HG03575 (cell line): ENCODE measurements around the gene SNRPD3.
"Not testable (repeated sequence)": the region's sequence is repeated elsewhere in the genome, so short reads cannot be mapped to it uniquely, and the experiment has no call there.

Source experiments
- ATAC-seq: cut with Tn5 transposase; IDR thresholded peaks from one replicate; pipeline ENCODE4 v1.9.1; 2021; ENCODE audit not compliant: unreplicated experiment, insufficient number of reproducible peaks, low FRiP score; ENCODE audit errors: extremely low read depth

Gene SNRPD3

DNA sequence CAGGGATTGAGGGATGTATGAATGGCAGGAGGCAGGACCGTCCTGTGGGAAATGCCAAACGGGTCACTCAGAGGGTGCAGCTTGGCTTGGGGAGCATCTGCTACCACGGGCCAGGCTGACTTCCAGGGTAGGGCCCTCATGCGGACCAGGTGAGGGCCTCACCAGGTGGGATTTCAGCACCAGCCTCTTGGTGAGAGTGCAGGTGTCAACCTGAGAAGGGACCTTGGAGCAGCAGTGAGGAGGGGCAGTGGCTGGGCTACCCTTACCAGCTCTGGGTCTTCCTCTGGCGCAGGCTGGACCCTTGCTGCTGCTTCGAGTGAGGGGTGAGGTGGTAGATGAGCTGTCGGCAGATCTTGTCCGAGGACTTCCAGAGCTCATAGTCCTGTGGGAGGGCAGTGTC, 32.1 kb downstream of the SNRPD3 start:
- no peak for ATAC-seq

DNA sequence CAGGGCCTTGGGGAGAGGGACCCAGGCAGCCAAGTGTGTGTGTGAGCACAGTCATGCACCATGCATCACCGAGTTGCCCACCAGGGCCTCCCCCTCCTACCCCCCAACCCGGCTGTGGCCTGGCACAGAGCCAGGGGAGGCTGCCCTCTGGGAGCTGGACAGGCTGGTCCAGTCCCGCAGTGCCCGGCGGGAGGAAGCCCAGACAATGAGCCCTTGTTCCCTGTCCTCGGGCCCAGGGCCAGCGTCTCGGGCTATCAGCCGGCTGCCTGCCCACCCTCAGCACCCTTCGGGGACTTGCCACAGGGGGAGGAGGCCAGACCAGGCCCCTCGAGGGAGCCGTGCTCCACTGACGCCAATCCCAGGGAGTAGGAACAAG, 32.6 kb downstream of the SNRPD3 start:
- no peak for ATAC-seq

DNA sequence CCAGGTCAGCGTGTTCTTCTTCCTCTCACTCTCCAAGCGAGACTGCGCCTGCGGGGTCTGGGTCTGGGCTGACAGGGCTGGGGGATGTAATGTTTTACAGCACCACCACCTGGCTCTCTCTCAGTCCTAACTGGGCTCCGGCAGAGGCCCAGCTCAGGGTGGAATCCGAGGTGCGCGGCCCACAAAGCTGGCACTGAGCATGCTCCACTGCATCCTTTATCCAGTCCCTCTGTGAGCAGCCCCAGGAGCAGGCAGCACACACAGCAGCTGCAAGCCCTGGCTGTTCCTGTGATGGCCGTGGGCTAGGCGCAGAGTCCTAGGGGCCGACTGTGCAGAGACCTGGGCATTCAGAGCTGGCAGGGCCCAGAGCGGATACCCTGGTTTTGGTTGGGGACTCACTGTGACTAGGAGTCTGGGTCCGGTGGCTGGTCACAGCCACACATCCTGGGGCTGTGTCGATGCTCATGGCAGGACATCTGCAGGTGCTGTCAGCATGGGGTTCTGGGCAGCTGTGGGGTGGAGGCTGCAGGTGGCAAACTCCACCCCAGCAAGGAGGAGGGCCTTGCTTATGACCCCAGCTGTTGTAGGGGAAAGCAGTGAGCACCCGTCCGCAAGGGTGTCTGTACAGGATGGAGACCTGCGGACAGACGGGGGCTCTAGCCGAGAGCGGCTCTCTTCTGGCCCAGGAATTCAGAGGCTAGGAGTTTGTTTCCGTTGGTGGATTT, 33.1 kb downstream of the SNRPD3 start:
- no peak for ATAC-seq

DNA sequence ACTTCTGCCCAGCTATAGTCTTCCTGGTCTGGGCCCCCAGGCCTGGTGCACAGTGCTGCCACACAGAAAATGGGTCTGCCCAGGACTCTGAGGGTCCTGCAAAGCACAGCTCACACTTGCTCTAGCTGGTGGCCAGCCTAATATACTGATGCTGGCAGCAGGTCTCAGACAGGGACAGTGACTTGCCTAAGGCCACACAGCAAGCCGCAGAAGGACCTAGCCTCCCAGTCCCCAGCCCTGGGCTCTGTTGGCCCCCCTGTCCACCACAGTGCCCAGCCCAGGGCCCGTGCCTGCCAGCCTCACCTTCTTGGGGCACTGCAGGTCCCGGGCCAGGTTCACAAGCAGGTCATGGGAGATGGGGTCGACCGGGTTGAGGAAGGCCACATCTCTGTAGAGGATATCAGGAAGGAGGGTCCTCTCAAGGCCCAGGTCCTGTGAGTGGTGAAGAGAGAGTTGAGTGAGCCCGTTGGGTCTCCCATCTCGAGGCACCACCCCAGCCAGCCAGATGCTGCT, 33.8 kb downstream of the SNRPD3 start:
- ATAC-seq: no peak

DNA sequence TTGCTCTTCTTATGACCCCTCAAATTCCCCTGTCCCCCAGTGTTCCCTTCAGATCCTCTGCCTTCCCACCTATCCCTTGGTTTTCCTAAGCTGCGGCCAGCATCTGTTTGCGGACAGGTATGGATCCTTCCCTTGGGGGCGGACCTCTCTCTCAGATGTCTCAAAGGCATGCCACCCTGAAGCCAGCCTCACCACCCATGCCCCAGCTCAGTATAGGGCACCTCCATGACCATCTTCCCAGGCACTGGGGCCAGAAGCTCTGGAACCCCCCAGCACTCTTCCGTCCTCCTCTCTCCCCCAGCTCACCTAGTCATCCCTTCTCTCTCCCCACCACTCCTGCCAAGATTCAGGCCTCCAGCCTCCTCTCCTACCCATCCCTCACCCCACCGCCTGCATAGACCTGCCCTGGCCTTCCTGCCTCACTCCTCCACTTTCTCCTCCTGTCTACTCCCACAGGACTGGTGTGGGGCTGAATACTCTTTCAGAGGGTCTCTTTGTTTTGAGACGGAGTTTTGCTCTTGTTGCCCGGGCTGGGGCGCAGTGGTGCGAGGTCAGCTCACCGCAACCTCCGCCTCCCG, 34.9 kb downstream of the SNRPD3 start:
- ATAC-seq: no peak

DNA sequence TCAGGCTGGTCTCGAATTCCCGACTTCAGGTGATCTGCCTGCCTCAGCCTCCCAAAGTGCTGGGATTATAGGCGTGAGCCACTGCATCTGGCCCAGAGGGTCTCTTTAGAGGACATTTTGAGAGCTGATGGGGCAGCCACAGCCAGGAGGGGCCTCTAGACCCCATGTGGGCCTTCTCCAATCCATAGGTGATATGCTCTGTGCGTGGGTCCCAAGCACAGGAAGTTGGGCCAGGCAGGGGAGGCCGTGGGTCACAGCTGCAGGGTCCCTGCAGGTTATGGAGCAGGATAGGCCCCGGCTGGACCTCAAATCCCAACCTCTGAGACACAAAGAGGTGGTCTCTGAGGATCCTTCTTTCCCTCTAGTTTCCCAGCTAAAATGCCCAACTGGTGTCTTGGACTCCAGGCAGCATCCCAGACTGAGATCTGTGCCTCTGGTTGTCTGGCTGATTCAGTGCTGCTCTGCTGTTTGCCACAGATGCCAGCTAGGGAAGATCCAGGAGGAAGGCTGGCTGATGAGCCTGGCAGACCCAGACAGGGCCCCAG, 35.6 kb downstream of the SNRPD3 start:
- no peak for ATAC-seq

DNA sequence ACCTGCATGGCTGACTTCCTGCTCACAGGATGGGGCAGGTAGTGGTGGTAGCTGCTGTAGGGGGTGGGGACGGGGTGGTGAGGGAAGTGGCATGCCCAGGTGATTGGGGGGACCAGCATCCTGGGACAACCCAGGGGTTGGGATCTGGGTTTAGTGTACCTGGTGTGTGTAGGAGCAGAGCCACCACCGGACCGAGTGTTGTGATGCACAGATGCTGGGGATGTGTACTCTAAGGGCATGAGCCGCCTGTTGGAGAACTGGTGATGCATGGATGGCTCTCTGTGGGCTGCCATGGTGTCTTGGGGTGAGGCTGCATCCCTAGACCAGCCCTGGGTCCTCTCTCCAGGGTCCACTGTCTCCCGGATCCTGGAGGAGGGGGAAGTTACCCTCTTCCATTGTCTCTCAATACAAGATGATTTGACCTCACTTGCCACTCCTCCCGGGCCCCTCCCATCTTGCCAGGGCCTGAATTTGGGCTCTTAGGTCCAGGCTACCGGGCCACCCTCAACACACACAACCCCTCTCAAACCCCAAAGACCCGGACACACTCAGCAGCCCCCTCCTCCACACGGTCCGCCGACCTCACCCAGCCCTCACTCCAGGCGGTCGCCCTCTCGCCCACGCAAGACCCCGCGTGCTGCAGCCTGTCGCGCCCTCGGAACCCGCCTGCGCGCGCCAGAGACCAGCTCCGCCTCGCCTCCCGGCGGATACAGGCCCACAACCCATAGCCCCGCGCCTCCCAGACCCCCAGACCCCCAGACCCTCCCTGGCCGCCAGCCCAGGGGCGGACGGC, 36.5 kb downstream of the SNRPD3 start:
- ATAC-seq: no peak

DNA sequence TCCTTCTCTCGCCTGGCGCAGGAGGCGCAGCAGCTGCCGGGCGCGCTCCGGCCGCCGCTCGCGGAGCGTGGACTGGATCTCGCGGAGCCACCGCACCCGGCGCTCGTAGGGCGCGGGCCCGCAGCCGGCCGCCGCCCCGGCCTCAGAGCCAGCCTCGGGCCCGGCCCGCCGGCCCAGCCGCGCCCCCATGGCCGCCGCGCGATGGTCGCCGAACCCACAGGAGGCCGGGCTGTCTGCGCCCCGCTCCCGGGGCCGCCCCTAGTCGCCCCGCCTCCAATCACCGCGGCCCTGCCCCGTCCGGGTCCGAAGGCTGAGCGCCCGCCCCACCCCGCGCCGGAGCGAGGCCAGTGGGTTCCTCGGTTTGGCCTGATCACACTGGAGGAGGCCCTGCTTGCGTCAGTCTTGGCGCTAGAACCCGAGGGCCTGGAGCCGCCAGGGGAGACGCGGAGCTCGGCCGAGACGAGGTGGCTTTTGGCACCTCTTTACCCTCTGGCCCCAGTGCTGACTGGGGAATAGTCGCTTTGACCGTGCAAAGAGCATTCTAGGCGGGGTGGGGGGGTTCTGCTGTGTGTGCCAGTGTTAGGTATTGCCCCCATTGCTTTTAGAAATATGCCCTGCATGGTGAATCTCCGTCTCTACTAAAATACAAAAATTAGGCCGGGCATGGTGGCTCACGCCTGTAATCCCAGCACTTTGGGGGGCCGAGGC, 37.2 kb downstream of the SNRPD3 start, which contains the start of gene LRRC75B:
TSS of gene LRRC75B (minus strand) at position 223 of the 708 bp plus-strand sequence. CDS start at position 189, 34 bp downstream.
- no peak for ATAC-seq

DNA sequence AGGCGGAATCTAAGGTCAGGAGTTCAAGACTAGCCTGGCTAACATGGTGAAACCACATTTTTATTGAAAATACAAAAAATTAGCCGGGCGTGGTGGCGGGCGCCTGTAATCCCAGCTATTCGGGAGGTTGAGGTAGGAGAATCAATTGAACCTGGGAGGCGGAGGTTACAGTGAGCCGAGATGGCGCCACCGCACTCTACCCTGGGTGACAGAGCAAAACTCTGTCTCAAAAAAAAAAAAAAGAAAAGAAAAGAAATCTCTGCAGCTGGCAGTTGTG, 37.7 kb downstream of the SNRPD3 start:
- not testable (repeated sequence) for ATAC-seq

DNA sequence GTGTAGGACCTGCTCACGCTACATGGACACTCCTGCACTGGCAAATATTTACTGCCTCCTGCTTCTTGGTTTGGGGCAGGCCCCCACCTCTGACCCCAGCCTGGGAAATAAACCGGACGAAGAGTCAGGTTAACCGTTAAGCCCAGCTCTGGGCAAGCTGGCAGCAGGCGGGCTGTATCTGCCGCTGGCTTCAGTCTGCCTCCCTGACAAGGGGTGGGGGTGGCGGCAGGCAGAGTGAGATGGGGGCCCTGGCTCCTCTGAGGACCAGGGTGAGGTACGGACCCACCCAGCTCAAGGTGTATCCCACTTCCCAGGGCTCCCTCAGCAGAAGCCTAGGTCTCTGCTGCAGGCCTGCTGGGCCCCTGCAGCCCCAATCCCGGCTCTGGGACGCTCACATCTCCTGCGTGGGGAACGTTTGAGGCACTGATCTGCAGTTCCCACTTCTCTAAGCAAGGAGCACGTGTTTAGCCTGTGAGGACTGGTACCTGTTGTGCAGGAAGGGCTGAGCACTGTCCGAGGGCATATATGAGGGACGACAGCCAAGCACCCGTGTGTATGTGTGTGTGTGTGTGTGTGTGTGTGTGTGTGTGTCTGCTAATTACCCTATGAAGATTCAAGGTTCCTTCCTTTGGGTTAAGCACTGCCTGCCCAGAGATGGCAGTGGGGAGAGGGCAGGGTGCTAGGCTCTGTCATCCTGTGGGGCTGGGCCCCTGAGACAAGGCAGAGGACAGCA, 38.2 kb downstream of the SNRPD3 start:
- ATAC-seq: no peak

DNA sequence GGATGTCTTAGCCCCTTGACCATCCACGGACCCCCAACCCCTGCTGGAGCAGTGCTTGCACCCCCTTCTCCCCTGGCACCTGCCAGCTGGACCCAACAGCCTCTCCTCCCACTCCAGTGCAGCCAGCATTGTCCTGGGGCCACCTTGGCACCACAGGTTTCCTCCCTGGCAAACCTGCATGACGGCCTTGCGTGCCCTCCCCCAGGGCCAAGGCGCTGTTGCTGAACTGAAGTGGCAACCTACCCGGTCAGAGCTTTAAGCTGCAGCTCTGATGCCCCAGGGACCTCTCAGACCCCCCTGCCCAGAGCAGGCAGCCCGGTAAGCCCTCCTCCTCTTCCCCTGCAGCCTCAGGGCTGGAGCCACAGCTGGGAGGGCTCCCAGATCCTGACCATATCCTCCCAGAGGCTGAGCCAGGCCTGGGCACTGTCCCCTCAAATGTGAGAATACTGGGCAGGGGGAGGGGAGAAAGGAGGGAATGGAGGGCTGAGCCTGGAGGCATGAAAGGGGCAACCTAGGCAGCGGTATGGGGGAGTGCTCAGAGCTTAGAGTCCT, 38.8 kb downstream of the SNRPD3 start:
- no peak for ATAC-seq

DNA sequence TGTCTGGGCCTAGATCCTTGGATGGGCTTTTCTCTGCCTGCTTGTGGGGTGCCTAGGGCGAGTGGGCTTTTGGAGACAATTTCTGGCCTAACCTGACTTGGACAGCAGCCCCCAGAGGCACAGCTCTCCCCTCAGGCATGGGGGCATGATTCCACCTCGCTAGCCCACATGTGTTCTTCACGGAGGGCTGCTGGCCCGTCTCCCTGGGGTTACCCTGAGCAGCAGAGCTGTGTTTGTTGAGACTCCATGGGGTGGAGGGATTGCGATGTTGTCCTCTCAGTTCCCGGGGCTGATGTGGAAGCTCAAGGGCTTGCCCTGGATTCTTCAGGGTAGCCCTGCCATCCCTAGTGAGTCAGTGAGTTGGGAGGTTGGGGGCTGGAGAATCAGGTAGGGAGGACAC, 39.4 kb downstream of the SNRPD3 start:
- ATAC-seq: no peak

DNA sequence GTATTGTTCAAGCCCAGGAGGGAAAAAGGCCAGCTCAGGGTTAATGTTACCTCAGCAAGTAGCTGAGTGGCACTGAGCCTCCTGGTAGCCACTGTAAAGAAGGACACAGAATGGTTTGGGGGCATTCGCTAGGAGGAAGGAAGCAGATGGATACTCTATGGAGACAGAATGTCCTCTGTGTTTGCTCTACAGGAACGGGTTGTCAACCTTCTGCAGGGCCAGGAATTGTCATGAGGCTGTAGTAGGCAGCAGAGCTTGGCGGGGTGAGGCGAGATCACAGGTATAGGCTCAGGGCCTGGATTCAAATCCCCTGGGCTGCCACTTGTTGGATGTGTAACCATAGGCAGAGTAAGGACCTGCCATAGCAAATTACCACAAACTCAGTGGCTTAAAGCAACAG, 40.1 kb downstream of the SNRPD3 start:
- no peak for ATAC-seq

DNA sequence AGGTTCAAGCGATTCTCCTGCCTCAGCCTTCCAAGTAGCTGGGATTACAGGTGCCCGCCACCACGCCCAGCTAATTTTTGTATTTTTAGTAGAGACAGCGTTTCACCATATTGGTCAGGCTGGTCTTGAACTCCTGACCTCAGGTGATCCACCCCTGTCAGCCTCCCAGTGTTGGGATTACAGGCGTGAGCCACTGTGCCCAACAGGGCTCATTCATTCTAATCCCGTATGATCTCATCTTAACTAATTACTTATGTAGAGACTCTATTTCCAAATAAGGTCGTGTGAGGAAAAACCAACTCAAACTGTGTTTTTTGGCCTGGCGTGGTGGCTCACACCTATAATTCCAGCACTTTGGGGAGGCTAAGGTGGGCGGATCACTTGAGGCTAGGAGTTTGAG, 41.3 kb downstream of the SNRPD3 start:
- ATAC-seq: not testable (repeated sequence)

DNA sequence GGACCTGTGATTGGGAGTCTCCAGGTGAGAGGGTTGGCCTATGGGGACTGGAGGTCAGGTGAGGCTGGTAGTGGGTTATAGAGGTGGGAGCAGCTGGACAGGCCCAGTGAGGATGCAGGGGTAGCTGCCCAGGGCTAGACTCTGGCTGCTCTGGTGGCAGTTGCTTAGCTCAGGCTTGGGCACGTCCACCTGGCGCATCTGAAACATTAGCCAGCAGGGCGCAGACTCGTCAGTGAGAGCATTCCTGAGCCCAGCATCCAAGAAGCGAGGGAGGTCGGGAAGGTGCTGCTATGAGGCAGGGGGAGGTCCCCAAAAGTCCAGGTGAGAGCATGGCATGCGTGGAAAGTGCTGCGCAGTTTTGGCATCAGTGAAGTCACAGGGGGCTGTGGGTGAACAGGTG, 43.7 kb downstream of the SNRPD3 start:
- no peak for ATAC-seq

DNA sequence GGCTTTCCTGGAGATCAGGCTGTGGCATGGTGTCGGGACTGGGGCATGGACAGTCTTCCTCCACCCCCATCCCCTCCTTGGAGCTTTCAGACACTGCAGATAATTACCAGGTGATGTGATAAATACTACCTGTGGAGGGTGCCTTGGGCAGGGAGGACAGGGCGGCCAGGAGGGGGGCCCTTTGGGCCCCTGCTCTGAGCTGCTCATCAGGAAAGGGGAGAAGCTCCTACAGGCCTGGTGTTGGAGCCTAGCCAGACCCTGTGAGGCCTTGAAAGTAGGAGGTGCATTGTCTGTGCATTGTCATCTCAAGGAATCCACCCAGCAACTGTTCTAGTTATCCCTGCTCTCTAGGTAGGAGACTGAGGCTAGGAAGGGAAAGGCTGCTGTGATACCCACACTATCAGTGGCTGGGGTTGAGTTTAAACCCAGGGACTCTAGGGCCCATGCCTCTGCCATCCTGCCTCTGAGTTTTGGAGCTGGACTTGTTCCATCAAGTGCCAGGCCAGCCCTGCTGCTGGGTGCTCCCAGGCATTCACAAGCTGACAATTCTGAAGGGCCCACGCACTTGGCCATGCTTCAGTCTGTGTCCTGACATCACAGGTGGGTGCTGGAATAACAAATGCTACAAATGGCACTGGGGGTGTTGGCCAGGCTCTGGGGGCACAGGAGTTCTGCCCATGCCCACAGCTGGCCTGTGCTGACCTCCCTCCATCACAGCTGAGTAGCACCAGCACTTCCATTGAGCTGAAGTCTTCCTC, 44.3 kb downstream of the SNRPD3 start:
- ATAC-seq: not testable (repeated sequence)

DNA sequence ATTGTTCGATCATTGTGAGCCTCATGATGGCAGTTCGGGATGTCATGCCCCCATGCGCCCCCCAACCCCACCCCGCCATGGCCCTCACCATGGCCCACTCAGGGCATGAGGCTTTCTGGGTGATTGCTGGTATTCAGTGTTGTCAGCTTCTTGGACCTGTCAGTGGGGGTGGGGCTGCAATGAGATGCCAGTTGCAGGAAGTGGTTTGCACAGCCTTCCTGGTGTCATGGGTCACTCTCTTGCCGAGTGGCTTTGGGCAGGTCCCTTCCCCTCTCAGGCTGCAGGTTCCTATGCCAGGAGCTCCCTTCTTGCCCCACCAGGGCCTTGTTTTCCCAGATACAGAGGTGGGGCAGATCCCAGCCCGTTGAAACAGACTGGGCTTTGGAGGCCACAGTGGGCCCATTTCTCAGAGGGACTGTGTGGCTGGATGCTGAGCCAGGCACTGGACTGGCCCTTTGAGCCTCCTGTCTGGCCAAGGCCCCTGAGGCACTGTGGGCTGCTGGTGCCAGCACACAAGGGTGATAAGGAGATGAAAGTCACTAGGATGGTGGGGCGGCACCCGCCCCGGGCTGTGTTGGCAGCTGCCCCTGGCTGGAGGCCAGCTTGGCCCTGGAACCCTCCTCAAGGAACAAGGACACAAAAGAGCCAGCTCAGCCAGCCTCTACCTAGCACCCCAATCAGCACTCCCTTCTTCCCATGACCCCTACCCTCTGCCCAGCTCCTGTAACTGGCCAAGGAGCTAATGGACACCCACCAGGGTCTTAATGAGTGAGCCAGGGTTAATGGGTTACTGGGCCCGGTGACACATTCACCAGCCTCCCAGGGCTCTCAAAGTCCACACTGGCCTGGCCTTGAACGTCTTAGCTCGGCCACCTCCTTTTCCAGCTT, 45.7 kb downstream of the SNRPD3 start:
- no peak for ATAC-seq
